Measurements from ENCODE around the gene VSIG10L2. TPM values are rescaled to one million over a fixed set of nuclear protein-coding genes. Genes with fewer than 3 reads are reported as not detected.

Gene VSIG10L2
- total RNA-seq, 2 donors from 2014 or later: not detected

DNA sequence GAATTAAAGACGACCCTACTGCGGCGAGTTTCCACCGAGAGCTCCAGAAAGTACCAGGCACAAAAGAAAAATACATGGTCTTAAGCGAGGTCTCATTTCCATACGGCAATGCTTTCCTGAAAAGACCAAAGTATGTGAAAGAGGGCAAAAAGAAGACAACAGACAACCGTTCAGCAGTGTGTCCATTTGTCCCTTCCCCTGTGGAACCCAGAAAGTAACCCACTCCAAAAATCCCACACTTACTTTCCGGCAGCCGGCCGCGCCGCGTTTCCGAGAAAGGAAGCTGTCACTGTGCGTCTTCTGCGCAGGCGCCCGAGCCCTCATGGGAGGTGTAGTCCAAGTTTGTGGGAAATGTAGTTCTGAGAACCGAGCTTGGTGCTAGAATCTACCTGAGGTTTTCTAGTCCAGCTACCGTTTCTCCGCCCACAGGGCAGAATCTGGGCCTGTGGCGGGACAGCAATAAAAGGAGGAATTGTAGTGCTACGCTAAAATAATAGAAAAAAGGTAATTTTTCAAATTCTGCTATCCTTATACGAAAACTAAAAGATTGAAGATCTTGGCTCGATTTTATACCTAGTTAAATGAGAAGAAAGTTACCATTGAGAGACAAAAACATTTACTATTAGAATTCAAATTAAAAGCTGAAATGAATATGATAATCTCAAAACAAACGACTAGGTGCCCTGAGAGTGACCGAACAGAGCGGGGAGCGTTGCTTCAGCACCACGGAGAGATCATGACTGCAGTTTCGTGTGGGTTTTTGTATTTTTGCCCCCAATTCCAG lies 42.7 kb upstream of the VSIG10L2 start, which contains the start of gene PUS3:
Gene PUS3, minus strand, starts transcription at position 280 of the 784 bp plus-strand sequence. CDS start 6,922 bp downstream, outside the sequence.
- H3K27me3 Mint-ChIP-seq (ENCODE audit: insufficient read depth): peaks cover 37% of the 10 kb centered on the region
- H3K4me1 Mint-ChIP-seq: peaks cover 5% of the 10 kb centered on the region
- WGBS, 2 experiments (ENCODE audit: insufficient coverage in 1 of 2, insufficient read length in 1 of 2): 5% methylated on average over 12 to 31 of the region's 31 CpGs
- TF ChIP-seq, protein P1, sequence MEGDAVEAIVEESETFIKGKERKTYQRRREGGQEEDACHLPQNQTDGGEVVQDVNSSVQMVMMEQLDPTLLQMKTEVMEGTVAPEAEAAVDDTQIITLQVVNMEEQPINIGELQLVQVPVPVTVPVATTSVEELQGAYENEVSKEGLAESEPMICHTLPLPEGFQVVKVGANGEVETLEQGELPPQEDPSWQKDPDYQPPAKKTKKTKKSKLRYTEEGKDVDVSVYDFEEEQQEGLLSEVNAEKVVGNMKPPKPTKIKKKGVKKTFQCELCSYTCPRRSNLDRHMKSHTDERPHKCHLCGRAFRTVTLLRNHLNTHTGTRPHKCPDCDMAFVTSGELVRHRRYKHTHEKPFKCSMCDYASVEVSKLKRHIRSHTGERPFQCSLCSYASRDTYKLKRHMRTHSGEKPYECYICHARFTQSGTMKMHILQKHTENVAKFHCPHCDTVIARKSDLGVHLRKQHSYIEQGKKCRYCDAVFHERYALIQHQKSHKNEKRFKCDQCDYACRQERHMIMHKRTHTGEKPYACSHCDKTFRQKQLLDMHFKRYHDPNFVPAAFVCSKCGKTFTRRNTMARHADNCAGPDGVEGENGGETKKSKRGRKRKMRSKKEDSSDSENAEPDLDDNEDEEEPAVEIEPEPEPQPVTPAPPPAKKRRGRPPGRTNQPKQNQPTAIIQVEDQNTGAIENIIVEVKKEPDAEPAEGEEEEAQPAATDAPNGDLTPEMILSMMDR (conservative IDR thresholded peaks at IDR 0.05): no peak
- peaks cover 5% of the 10 kb centered on the region for H3K9me3 Mint-ChIP-seq
- peak; percentile 95 for DNase-seq
- Histone ChIP-seq H3K9me3 (ENCODE audit: control insufficient read depth, low read length) (no peaks in the 10 kb centered on the region), H3K27ac (ENCODE audit: low read depth, low read length) (no peak within 1 kb of the TSS), H3K4me3 (ENCODE audit: low read length) (peak within 1 kb of the TSS; percentile 100), H3K36me3 (ENCODE audit: control insufficient read depth, insufficient read depth, low read length) (peaks cover 23% of the 10 kb centered on the region), H3K27me3 (ENCODE audit: control insufficient read depth, insufficient read depth, low read length, poor library complexity, severe bottlenecking) (peaks cover 25% of the 10 kb centered on the region), H3K9ac (ENCODE audit: extremely low read depth, low read length, poor library complexity, severe bottlenecking) (peak within 1 kb of the TSS; percentile 73), H3K4me1 (ENCODE audit: control insufficient read depth, insufficient read depth, low read length) (no peaks in the 10 kb centered on the region)
- peaks cover 18% of the 10 kb centered on the region for H3K36me3 Mint-ChIP-seq (ENCODE audit: low read depth)
- H3K4me3 Mint-ChIP-seq: peak within 1 kb of the TSS; percentile 94
- H3K27ac Mint-ChIP-seq: peak within 1 kb of the TSS; percentile 87

- Histone ChIP-seq H3K4me1 (ENCODE audit: control insufficient read depth, insufficient read depth, low read length) (no peaks in the 10 kb centered on the region), H3K27ac (ENCODE audit: low read depth, low read length) (no peak within 1 kb of the TSS), H3K9me3 (ENCODE audit: control insufficient read depth, low read length) (no peaks in the 10 kb centered on the region), H3K36me3 (ENCODE audit: control insufficient read depth, insufficient read depth, low read length) (peaks cover 18% of the 10 kb centered on the region), H3K4me3 (ENCODE audit: low read length) (peak within 1 kb of the TSS; percentile 100), H3K9ac (ENCODE audit: extremely low read depth, low read length, poor library complexity, severe bottlenecking) (no peak within 1 kb of the TSS), H3K27me3 (ENCODE audit: control insufficient read depth, insufficient read depth, low read length, poor library complexity, severe bottlenecking) (peaks cover 25% of the 10 kb centered on the region)
- Mint-ChIP-seq H3K4me3 (peak within 1 kb of the TSS; percentile 94), H3K4me1 (peaks cover 5% of the 10 kb centered on the region), H3K27ac (peak within 1 kb of the TSS; percentile 87), H3K36me3 (ENCODE audit: low read depth) (peaks cover 17% of the 10 kb centered on the region), H3K27me3 (ENCODE audit: insufficient read depth) (peaks cover 37% of the 10 kb centered on the region), H3K9me3 (peaks cover 5% of the 10 kb centered on the region)
- WGBS, 2 experiments (ENCODE audit: insufficient coverage in 1 of 2, insufficient read length in 1 of 2): 4 to 9% methylated on average over 44 to 81 of the region's 81 CpGs
- TF ChIP-seq, protein P1 (conservative IDR thresholded peaks at IDR 0.05): no peak
- DNase-seq: peak; percentile 89
Measured at GRCh38 chr11:125903711-125904659, 41.9 kb upstream of the VSIG10L2 start, which contains the start of gene DDX25. Gene DDX25, plus strand, starts transcription at chr11:125904508. Its CDS starts 10 bp downstream, at chr11:125904518.

DNA sequence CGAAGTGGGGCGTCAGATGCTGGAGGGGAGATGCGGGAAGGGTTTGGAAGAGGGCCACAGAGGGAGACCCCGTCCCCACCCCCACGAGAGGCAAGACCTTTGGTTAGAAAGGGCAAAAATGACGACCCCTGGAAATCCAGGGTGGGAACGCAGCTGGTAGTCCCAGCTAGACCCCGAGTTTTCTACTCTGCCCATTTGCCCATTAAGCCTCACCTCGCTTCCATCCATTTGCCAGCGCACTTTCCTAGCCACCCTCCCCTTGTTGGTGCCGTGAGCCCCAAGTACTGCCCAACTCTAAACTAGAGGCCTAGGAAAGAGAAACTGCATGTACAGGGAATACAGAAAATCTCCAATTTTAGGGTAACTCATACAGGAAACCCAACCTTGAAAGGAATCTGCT lies 41.2 kb upstream of the VSIG10L2 start:
- TF ChIP-seq, protein P1 (conservative IDR thresholded peaks at IDR 0.05): no peak
- Histone ChIP-seq H3K27me3 (ENCODE audit: control insufficient read depth, insufficient read depth, low read length, poor library complexity, severe bottlenecking) (peaks cover 25% of the 10 kb centered on the region), H3K9me3 (ENCODE audit: control insufficient read depth, low read length) (no peaks in the 10 kb centered on the region), H3K36me3 (ENCODE audit: control insufficient read depth, insufficient read depth, low read length) (peaks cover 12% of the 10 kb centered on the region), H3K4me3 (ENCODE audit: low read length) (peak overlapping the region; percentile 64), H3K27ac (ENCODE audit: low read depth, low read length) (no peak overlapping the region), H3K4me1 (ENCODE audit: control insufficient read depth, insufficient read depth, low read length) (no peaks in the 10 kb centered on the region), H3K9ac (ENCODE audit: extremely low read depth, low read length, poor library complexity, severe bottlenecking) (no peak overlapping the region)
- DNase-seq: no peak
- WGBS, 2 experiments (ENCODE audit: insufficient coverage in 1 of 2, insufficient read length in 1 of 2): 80 to 82% methylated on average over 8 to 11 of the region's 11 CpGs
- H3K4me3 Mint-ChIP-seq: peak overlapping the region; percentile 94
- peaks cover 37% of the 10 kb centered on the region for H3K27me3 Mint-ChIP-seq (ENCODE audit: insufficient read depth)
- H3K9me3 Mint-ChIP-seq: peaks cover 5% of the 10 kb centered on the region
- peaks cover 5% of the 10 kb centered on the region for H3K4me1 Mint-ChIP-seq
- peaks cover 13% of the 10 kb centered on the region for H3K36me3 Mint-ChIP-seq (ENCODE audit: low read depth)
- no peak overlapping the region for H3K27ac Mint-ChIP-seq

Measured in endodermal cell (in vitro differentiated cells).